Endothelial cell (in vitro differentiated cells): ENCODE data around the gene GP1BB. TPM values are rescaled to one million over a fixed set of nuclear protein-coding genes. Genes with fewer than 3 reads are reported as not detected.

Experiments
- DNase-seq: peaks from one replicate; pipeline ENCODE4 v3.0.0; 2021; ENCODE audit warnings: low spot score
- H3K27ac Mint-ChIP-seq: one replicate; pipeline ENCODE4 v1.8.0; 2021; ENCODE audit warnings: mixed read lengths, inconsistent platforms; ENCODE audit not compliant: unreplicated experiment
- H3K27me3 Mint-ChIP-seq: one replicate; pipeline ENCODE4 v1.8.0; 2021; ENCODE audit warnings: mild to moderate bottlenecking, moderate library complexity, mixed read lengths, inconsistent platforms; ENCODE audit not compliant: unreplicated experiment
- H3K36me3 Mint-ChIP-seq: one replicate; pipeline ENCODE4 v1.8.0; 2021; ENCODE audit warnings: mild to moderate bottlenecking, low read depth, mixed read lengths, inconsistent platforms; ENCODE audit not compliant: unreplicated experiment
- H3K4me1 Mint-ChIP-seq: one replicate; pipeline ENCODE4 v1.8.0; 2021; ENCODE audit warnings: mild to moderate bottlenecking, mixed read lengths, inconsistent platforms; ENCODE audit not compliant: unreplicated experiment
- H3K4me3 Mint-ChIP-seq: one replicate; pipeline ENCODE4 v1.8.0; 2021; ENCODE audit warnings: mild to moderate bottlenecking, mixed read lengths, inconsistent platforms; ENCODE audit not compliant: unreplicated experiment
- H3K9me3 Mint-ChIP-seq: one replicate; pipeline ENCODE4 v1.8.0; 2021; ENCODE audit warnings: mixed read lengths, inconsistent platforms; ENCODE audit not compliant: unreplicated experiment
- total RNA-seq: library from RNA; stranded (reverse); fragmentation: NEBNext Ultra II Directional; extraction: Animal tissue kit (Norgen Biotek cat#: 25700); gene quantifications from one replicate; pipeline ENCODE4 v1.2.1, GENCODE V29; 2021; ENCODE audit not compliant: unreplicated experiment
- TF ChIP-seq, protein P1 (sequence below): fragments of 200-600 bp; sonication (generic); IDR thresholded peaks from one replicate; pipeline ENCODE4 v1.5.0; 2021; ENCODE audit warnings: antibody characterized with exemption; ENCODE audit not compliant: unreplicated experiment

GP1BB gene
- total RNA-seq, 1 donor from 2014 or later, result not detected

DNA sequence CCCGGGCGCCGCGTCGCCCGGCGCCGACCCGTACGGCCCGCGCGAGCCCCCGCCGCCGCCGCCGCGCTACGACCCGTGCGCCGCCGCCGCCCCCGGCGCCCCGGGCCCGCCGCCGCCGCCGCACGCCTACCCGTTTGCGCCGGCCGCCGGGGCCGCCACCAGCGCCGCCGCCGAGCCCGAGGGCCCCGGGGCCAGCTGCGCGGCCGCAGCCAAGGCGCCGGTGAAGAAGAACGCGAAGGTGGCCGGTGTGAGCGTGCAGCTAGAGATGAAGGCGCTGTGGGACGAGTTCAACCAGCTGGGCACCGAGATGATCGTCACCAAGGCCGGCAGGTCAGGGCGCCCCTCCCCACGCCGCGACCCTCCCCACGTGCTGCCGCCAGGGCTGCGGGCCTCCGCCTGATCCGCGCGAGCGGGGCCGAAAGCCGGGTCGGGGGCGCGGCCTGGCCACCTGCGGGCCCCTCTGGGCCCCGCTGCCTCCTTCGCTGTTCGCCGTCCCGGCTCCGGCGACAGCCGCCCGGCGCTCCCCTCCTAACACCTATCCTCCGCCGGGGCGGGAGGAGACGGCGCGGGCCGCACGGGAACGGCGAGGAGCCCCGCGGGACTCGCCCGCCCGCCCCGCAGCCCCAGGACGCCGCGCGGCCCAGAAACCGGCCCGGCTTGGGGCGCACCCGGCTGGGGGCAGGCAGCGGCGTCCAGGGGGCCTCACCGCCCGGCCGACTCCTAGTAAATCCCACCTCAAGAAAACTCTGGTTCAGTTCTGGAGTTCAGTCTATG lies 37.8 kb downstream of the GP1BB start:
- Mint-ChIP-seq H3K27ac (no peak overlapping the region), H3K36me3 (peaks cover 6% of the 10 kb centered on the region), H3K27me3 (peaks cover 29% of the 10 kb centered on the region), H3K4me3 (peak overlapping the region; percentile 32), H3K4me1 (peaks cover 34% of the 10 kb centered on the region), H3K9me3 (no peaks in the 10 kb centered on the region)
- TF ChIP-seq, protein P1, sequence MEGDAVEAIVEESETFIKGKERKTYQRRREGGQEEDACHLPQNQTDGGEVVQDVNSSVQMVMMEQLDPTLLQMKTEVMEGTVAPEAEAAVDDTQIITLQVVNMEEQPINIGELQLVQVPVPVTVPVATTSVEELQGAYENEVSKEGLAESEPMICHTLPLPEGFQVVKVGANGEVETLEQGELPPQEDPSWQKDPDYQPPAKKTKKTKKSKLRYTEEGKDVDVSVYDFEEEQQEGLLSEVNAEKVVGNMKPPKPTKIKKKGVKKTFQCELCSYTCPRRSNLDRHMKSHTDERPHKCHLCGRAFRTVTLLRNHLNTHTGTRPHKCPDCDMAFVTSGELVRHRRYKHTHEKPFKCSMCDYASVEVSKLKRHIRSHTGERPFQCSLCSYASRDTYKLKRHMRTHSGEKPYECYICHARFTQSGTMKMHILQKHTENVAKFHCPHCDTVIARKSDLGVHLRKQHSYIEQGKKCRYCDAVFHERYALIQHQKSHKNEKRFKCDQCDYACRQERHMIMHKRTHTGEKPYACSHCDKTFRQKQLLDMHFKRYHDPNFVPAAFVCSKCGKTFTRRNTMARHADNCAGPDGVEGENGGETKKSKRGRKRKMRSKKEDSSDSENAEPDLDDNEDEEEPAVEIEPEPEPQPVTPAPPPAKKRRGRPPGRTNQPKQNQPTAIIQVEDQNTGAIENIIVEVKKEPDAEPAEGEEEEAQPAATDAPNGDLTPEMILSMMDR, result no peak
- DNase-seq, result no peak

- Mint-ChIP-seq H3K36me3 (peaks cover 6% of the 10 kb centered on the region), H3K4me3 (peak overlapping the region; percentile 32), H3K27me3 (peaks cover 29% of the 10 kb centered on the region), H3K4me1 (peaks cover 34% of the 10 kb centered on the region), H3K9me3 (no peaks in the 10 kb centered on the region), H3K27ac (no peak overlapping the region)
- TF ChIP-seq, protein P1, result no peak
- no peak for DNase-seq
These were observed 38.6 kb downstream of the GP1BB start for GRCh38 chr22:19761725-19762567.

GRCh38 chr22:19762568-19763457 lies 39.5 kb downstream of the GP1BB start:
- TF ChIP-seq, protein P1, result no peak
- H3K4me1 Mint-ChIP-seq, result peaks cover 30% of the 10 kb centered on the region
- peaks cover 6% of the 10 kb centered on the region for H3K36me3 Mint-ChIP-seq
- H3K4me3 Mint-ChIP-seq, result no peak overlapping the region
- peaks cover 23% of the 10 kb centered on the region for H3K27me3 Mint-ChIP-seq
- H3K27ac Mint-ChIP-seq, result no peak overlapping the region
- no peaks in the 10 kb centered on the region for H3K9me3 Mint-ChIP-seq
- DNase-seq, result no peak

GRCh38 chr22:19763458-19764298 lies 40.3 kb downstream of the GP1BB start:
- Mint-ChIP-seq H3K4me3 (no peak overlapping the region), H3K27ac (no peak overlapping the region), H3K9me3 (no peaks in the 10 kb centered on the region), H3K4me1 (peaks cover 36% of the 10 kb centered on the region), H3K27me3 (peaks cover 24% of the 10 kb centered on the region), H3K36me3 (peaks cover 6% of the 10 kb centered on the region)
- TF ChIP-seq, protein P1, result no peak
- DNase-seq, result no peak
